Activated effector memory CD4-positive, alpha-beta T cell treated with anti-CD3 and anti-CD28 coated beads, Interleukin-2, amount 50 U/mL, for 16 hours (primary cell): Measurements from ENCODE around the gene TPGS2.
"Not testable (repeated sequence)": the region's sequence is repeated elsewhere in the genome, so short reads cannot be mapped to it uniquely, and the experiment has no call there.

Source experiments
- DNase-seq: peaks from one replicate; pipeline ENCODE4 v3.0.0-alpha.2; 2020

Gene TPGS2

GRCh38 chr18:36819621-36820020 is 9.2 kb downstream of the TPGS2 start:
- DNase-seq: no peak

- DNase-seq: no peak
Observed at GRCh38 chr18:36818652-36819051, 10.2 kb downstream of the TPGS2 start.

GRCh38 chr18:36817039-36817438 is 11.8 kb downstream of the TPGS2 start:
- no peak for DNase-seq

GRCh38 chr18:36816096-36816495 is 12.7 kb downstream of the TPGS2 start:
- not testable (repeated sequence) for DNase-seq

GRCh38 chr18:36814994-36815393 is 13.8 kb downstream of the TPGS2 start:
- no peak for DNase-seq

GRCh38 chr18:36813824-36814223 is 15.0 kb downstream of the TPGS2 start:
- DNase-seq: no peak

GRCh38 chr18:36813101-36813775 is 15.6 kb downstream of the TPGS2 start:
- no peak for DNase-seq

- DNase-seq: no peak
Observed at GRCh38 chr18:36812678-36813077, 16.1 kb downstream of the TPGS2 start.

- DNase-seq: no peak
Observed at GRCh38 chr18:36811955-36812354, 16.8 kb downstream of the TPGS2 start.

GRCh38 chr18:36811430-36811829 is 17.4 kb downstream of the TPGS2 start:
- DNase-seq: no peak

- peak; percentile 64 for DNase-seq
Observed at GRCh38 chr18:36809590-36810381, 19.0 kb downstream of the TPGS2 start.

GRCh38 chr18:36808681-36809080 is 20.1 kb downstream of the TPGS2 start:
- DNase-seq: no peak

- DNase-seq: no peak
Observed at GRCh38 chr18:36805105-36805504, 23.7 kb downstream of the TPGS2 start.

GRCh38 chr18:36798738-36799473 is 29.9 kb downstream of the TPGS2 start:
- DNase-seq: no peak

GRCh38 chr18:36792634-36793283 is 36.0 kb downstream of the TPGS2 start:
- no peak for DNase-seq

- DNase-seq: no peak
Observed at GRCh38 chr18:36786686-36787085, 42.1 kb downstream of the TPGS2 start.

GRCh38 chr18:36783792-36784191 is 45.0 kb downstream of the TPGS2 start:
- DNase-seq: no peak

GRCh38 chr18:36782710-36783109 is 46.1 kb downstream of the TPGS2 start:
- DNase-seq: no peak

GRCh38 chr18:36780748-36781147 is 48.1 kb downstream of the TPGS2 start:
- DNase-seq: no peak

- DNase-seq: no peak
Observed at GRCh38 chr18:36777566-36777965, 51.2 kb downstream of the TPGS2 start.

GRCh38 chr18:36776650-36777049 is 52.2 kb downstream of the TPGS2 start:
- DNase-seq: no peak

GRCh38 chr18:36775396-36775795 is 53.4 kb downstream of the TPGS2 start:
- no peak for DNase-seq

- no peak for DNase-seq
Observed at GRCh38 chr18:36772241-36772723, 56.5 kb downstream of the TPGS2 start.
